Measurements from ENCODE around the gene PKP3.

PKP3 gene

GRCh38 chr11:351411-351810 lies 42.6 kb upstream of the PKP3 start:
- TF ChIP-seq POLR2AphosphoS5 (IDR thresholded peaks at IDR 0.05; ENCODE audit: low read depth, low read length) (no peak), SIN3A (IDR thresholded peaks at IDR 0.05; ENCODE audit: borderline replicate concordance, insufficient read depth, low read length) (no peak), FOXP2 (optimal IDR thresholded peaks at IDR 0.05; ENCODE audit: borderline replicate concordance, extremely low read depth, extremely low read length, insufficient read depth) (no peak)

GRCh38 chr11:352456-353031 lies 41.5 kb upstream of the PKP3 start:
- TF ChIP-seq POLR2AphosphoS5 (IDR thresholded peaks at IDR 0.05; ENCODE audit: low read depth, low read length), result no peak

- TF ChIP-seq REST (IDR thresholded peaks at IDR 0.05; ENCODE audit: insufficient read depth in 1 of 2, low read depth in 2 of 2, low read length in 2 of 2) (no peak), FOXP2 (optimal IDR thresholded peaks at IDR 0.05; ENCODE audit: borderline replicate concordance, extremely low read depth, extremely low read length, insufficient read depth) (no peak), POLR2AphosphoS5 (IDR thresholded peaks at IDR 0.05; ENCODE audit: low read depth, low read length) (no peak)
Measured at GRCh38 chr11:353179-353873, 40.7 kb upstream of the PKP3 start.

DNA sequence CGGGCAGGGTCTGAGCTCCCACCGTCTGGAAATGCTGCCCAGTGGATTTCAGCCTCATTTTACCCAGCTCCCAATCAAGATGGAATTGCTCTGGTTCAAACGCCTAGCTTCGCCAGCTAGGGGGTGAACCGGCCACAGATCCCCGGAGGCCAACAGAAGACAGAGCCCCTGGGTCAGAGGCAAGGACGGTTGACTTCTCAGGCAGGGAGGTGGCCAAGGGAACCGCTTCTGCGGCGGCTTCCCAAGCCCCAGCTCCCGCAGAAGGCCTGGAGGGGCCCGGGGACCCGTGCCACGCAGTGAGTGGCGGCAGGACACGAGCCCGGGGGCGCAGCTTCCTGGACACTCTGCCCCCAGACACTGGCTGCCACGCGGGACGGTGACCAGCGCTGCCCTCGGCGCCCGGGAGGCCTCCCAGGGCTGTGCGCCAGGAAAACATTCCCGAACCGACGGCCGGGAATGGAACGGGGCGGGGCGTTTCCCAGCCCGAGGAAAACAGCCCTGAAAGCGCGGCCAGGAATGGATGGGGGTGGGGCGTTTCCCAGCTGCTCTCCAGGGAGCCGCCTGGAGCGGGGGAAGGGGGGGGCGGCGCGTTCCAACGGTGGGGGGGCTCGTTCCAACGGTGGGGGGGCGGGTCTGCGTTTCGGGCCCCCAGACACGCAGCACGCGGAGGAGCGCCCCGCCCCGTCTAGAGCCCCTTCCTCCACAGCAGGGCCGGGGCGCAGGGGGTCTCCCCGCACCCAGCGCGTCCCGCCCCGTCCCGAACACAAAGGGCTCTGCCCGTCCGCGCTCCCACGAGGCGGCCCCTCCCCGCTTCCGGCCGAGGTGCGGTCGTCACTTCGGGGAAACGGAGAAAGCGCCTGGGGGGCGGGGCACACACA lies 38.2 kb upstream of the PKP3 start:
- TF ChIP-seq FOXP2 (optimal IDR thresholded peaks at IDR 0.05; ENCODE audit: borderline replicate concordance, extremely low read depth, extremely low read length, insufficient read depth) (peak; percentile 32), TAF1 (IDR thresholded peaks at IDR 0.05; ENCODE audit: borderline replicate concordance, insufficient read depth, low read length) (peak; percentile 42; the same call in 1 of the 2 replicates), SIN3A (IDR thresholded peaks at IDR 0.05; ENCODE audit: borderline replicate concordance, insufficient read depth, low read length) (no peak), POLR2AphosphoS5 (IDR thresholded peaks at IDR 0.05; ENCODE audit: low read depth, low read length) (peak; percentile 44; the same call in 1 of the 2 replicates), REST (IDR thresholded peaks at IDR 0.05; ENCODE audit: insufficient read depth in 1 of 2, low read depth in 2 of 2, low read length in 2 of 2) (peak; percentile 9 to 37; a peak in 2 of 4 replicates)

- TF ChIP-seq TAF1 (IDR thresholded peaks at IDR 0.05; ENCODE audit: borderline replicate concordance, insufficient read depth, low read length), result no peak
- no peak for TF ChIP-seq REST (IDR thresholded peaks at IDR 0.05; ENCODE audit: insufficient read depth in 1 of 2, low read depth in 2 of 2, low read length in 2 of 2)
- no peak for TF ChIP-seq FOXP2 (optimal IDR thresholded peaks at IDR 0.05; ENCODE audit: borderline replicate concordance, extremely low read depth, extremely low read length, insufficient read depth)
- no peak for TF ChIP-seq SIN3A (IDR thresholded peaks at IDR 0.05; ENCODE audit: borderline replicate concordance, insufficient read depth, low read length)
Measured at GRCh38 chr11:356610-357009, 37.4 kb upstream of the PKP3 start.

DNA sequence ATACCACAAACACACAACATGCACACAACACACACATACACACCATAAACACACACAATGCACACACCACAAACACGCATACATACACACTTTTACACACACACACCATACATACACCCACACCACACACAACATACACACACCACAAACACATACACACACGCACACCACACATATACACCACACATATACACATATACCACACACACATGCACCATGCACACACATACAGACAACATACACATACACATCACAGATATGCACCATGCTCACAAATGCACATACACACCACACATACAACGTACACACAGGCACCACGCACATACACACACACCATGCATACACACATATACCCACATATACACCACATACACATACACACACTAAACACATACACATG lies 36.4 kb upstream of the PKP3 start:
- TF ChIP-seq REST (IDR thresholded peaks at IDR 0.05; ENCODE audit: insufficient read depth in 1 of 2, low read depth in 2 of 2, low read length in 2 of 2) (no peak), FOXP2 (optimal IDR thresholded peaks at IDR 0.05; ENCODE audit: borderline replicate concordance, extremely low read depth, extremely low read length, insufficient read depth) (no peak), SIN3A (IDR thresholded peaks at IDR 0.05; ENCODE audit: borderline replicate concordance, insufficient read depth, low read length) (no peak), TAF1 (IDR thresholded peaks at IDR 0.05; ENCODE audit: borderline replicate concordance, insufficient read depth, low read length) (no peak), POLR2AphosphoS5 (IDR thresholded peaks at IDR 0.05; ENCODE audit: low read depth, low read length) (no peak)
